Stimulated activated CD8-positive, alpha-beta memory T cell treated with anti-CD3 and anti-CD28 coated beads, Interleukin-7, amount 100 ng/mL, for 1 hour (primary cell): Measurements from ENCODE around the gene OBP2B.

Source experiments
- DNase-seq, 2 donors: peaks; one replicate each; pipeline ENCODE4 v3.0.0-alpha.2; 2020; ENCODE audit warnings: low read depth in 2 of 2

The OBP2B gene

DNA sequence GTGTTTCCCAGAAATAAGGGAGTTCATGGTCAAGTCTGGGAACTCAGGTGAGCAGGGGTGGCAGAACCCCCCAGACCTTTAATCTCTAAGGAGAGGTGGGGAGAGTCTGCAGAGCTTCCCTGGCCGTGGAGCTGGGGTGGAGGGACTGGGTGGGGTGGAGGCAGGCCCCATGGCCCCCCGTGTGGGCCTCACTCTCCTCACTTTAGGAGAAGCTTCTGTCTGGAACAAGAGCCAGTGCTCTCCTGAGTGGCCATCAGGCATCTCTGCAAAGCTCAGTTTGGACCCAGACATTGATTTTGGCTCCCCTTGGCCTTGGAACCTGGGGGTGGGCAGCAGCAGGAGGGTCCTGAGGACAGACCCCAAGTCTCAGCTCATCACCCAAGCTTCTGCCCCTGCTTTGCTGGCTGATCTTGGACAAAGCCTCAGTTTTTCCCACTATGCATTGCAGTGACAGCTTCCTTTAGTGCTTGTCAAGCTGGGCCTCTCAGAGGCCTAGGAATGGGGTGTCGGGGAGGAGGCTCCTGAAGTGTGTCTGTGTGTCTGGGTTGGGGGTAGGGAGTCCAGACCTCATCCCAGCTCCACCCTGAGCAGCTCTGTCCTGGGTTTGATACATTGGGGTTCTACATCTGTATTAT, 41.8 kb downstream of the OBP2B start:
- no peak for DNase-seq

GRCh38 chr9:133166392-133166791, 42.7 kb downstream of the OBP2B start:
- no peak for DNase-seq

GRCh38 chr9:133165452-133165730, 43.7 kb downstream of the OBP2B start:
- DNase-seq: no peak

GRCh38 chr9:133164191-133164590, 44.9 kb downstream of the OBP2B start:
- no peak for DNase-seq

DNA sequence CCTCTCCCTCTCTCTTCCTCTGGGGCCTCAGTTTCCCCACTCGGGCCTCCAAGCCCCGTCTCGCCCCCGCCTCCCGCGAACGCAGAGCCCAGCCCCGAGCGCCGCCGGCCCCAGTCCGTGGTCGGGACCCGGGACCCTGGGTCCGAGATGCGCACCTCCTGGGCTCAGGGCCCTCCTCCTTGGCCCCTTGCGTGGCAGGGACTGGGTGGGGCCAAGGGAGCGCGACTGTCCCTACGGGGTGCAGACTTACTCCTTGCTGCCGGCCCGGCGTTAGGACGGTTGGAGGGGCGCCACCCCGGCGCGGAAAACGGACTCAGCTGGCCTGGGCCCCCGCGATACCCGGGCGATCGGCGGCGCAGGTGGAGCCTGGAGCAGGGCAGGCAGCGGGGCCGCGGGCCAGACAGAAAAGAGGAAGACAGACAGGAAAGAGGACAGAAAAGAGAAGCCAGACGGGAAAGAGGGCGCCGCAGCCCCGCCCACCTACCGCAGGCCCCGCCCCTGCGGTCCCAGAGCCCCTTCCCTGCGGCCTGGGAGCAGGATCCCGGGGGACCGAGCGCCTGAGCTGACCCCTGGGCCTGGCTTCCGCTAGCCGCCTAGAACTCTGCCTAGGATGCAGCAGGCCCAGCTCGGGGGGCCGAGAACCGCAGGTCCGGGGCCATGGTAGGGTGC, 45.4 kb downstream of the OBP2B start, which contains the start of gene GBGT1:
GBGT1 (minus strand) TSS at position 411 of the 669 bp plus-strand sequence. CDS start 1,502 bp downstream, outside the sequence.
- DNase-seq: no peak

DNA sequence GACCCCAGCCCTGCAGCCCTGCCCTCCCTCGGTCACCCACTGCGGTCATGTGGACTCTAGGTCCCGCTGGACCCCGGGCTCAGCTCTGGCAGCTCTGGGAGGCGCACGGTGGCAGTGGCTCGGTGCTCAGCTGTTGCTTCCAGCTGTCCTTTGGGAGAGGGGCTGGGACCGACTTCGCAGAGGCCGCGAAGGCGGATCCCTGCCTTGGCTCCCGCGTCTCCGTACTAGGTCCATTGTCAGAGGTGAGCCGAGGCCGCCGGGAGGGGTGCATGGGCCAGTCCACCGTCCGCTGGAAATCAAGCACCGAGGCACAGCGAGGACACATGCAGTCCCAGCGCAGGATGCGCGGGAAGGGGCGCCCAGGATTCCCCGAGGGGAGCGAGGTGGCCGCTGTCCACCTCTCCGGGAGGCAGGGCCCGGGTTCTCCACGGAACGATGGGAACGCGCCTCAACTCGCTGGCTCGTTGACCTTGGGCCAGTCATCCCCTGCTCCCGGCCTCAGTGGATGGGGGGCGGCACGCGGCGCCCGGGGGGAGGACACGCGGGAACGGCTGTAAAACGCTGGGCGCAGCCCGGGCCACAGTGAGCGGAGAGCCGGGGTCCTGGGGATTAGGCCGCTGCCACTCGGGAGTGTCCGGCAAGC, 46.1 kb downstream of the OBP2B start:
- DNase-seq: no peak

DNA sequence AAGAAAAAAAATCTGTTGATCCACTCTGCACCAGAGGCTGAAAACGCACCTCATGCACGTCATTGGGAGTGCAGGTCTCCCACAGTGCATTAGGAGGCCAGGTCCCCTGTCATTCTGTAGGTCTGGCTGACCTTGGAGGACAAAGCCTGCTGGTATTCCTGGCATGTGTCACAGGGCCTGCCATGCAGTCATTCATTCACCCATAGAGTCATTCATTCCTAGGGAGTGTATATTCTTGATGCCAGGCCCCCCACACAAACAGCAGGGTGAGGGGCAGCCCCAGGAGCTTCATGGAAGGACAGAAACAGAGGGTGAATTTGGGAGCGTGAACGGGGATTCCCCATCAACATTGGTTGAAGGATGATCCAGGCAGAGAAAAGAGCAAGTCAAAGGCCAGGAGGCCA, 47.5 kb downstream of the OBP2B start:
- no peak for DNase-seq

DNA sequence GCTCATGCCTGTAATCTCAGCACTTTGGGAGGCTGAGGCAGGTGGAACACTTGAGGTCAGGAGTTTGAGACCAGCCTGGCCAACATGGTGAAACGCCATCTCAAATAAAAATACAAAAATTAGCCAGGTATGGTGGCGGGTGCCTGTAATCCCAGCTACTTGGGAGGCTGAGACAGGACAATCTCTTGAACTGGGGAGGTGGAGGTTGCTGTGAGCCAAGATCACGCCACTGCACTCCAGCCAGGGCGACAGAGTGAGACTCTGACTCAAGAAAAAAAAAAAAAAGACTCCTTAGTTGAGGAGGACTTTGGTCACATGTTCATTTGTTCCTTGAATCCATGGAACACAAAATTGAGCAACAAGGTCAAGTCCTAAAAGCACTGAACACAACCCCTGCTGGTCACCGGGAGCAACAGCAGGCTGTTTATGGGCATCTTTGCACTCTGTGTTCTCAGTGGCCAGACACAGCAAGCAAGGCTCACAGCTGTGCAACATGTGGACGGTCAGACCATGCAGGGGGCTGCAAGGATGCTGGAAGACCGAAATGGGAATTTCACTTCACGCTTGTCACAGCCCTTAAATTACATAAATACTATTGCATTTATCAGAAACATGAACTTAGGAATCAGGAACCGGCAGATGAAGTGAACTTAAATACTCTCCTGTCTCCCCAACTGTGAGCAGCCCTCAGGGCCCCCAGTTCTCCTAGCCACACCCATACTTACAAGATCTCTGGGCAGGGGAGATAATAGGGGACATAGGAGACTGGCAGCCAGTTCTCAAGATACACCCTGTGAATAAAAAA, 48.1 kb downstream of the OBP2B start:
- DNase-seq: no peak

- no peak for DNase-seq
These were observed 50.4 kb downstream of the OBP2B start for GRCh38 chr9:133158695-133159094.
